NT2/D1 (cell line): ENCODE data around the gene PLEKHH1.

Source experiments
- DNase-seq: peaks from one replicate; pipeline ENCODE4 v3.0.0-alpha.2; 2011; ENCODE audit warnings: low read depth, low spot score
- H3K27me3 ChIP-seq: 2 replicates; pipeline ENCODE4 v1.6.0; 2011; ENCODE audit warnings: mild to moderate bottlenecking; ENCODE audit not compliant: insufficient read length, insufficient read depth
- H3K36me3 ChIP-seq: 2 replicates; pipeline ENCODE4 v1.6.1; 2011; ENCODE audit warnings: mild to moderate bottlenecking, low read length, mixed read lengths; ENCODE audit not compliant: insufficient read depth, insufficient read length
- H3K4me1 ChIP-seq: 2 replicates; pipeline ENCODE4 v1.5.1; 2011; ENCODE audit not compliant: insufficient read depth, insufficient read length
- H3K4me3 ChIP-seq: 2 replicates; pipeline ENCODE4 v1.5.1; 2011; ENCODE audit warnings: low read depth; ENCODE audit not compliant: insufficient read length
- H3K9ac ChIP-seq: 2 replicates; pipeline ENCODE4 v1.6.0; 2011; ENCODE audit warnings: low read depth; ENCODE audit not compliant: insufficient read length
- H3K9me3 ChIP-seq: 2 replicates; pipeline ENCODE4 v1.5.1; 2011; ENCODE audit warnings: mild to moderate bottlenecking, low read length; ENCODE audit not compliant: insufficient read depth
- SUZ12 ChIP-seq: IDR thresholded peaks from 2 replicates; pipeline ENCODE4 v1.6.1; 2011; ENCODE audit not compliant: insufficient read length, insufficient read depth; ENCODE audit errors: extremely low read depth
- YY1 ChIP-seq: IDR thresholded peaks from 2 replicates; pipeline ENCODE4 v1.6.1; 2011; ENCODE audit not compliant: insufficient read length, insufficient read depth
- ZNF274 ChIP-seq: IDR thresholded peaks from 2 replicates; pipeline ENCODE4 v1.6.1; 2011; ENCODE audit warnings: mild to moderate bottlenecking, low read depth, low read length

PLEKHH1 gene

DNA sequence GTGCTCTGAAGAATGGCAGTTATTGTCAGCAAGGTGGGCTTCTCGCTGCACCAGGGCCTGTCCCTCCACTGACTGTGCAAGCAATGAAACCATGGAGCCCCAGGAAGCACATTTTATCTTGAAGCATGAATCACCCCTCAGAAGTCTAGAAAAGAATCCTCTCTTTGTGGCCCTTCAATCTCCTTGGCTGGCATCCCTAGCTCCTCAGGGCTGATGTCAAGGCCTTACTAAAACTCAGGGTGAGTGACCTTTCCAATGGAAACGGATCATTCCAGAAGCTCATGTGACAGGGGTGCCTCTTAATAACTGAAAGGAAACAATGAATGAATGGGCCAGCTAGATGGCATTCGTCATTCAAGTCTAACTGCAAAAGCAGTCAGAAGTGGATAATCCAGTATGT, 22.3 kb upstream of the PLEKHH1 start:
- Histone ChIP-seq H3K27me3 (peaks cover 26% of the 10 kb centered on the region), H3K36me3 (no peaks in the 10 kb centered on the region), H3K4me3 (no peak overlapping the region), H3K9ac (no peak overlapping the region), H3K4me1 (peaks cover 2% of the 10 kb centered on the region), H3K9me3 (no peaks in the 10 kb centered on the region)
- TF ChIP-seq ZNF274 (no peak), SUZ12 (no peak), YY1 (no peak)
- DNase-seq: no peak

DNA sequence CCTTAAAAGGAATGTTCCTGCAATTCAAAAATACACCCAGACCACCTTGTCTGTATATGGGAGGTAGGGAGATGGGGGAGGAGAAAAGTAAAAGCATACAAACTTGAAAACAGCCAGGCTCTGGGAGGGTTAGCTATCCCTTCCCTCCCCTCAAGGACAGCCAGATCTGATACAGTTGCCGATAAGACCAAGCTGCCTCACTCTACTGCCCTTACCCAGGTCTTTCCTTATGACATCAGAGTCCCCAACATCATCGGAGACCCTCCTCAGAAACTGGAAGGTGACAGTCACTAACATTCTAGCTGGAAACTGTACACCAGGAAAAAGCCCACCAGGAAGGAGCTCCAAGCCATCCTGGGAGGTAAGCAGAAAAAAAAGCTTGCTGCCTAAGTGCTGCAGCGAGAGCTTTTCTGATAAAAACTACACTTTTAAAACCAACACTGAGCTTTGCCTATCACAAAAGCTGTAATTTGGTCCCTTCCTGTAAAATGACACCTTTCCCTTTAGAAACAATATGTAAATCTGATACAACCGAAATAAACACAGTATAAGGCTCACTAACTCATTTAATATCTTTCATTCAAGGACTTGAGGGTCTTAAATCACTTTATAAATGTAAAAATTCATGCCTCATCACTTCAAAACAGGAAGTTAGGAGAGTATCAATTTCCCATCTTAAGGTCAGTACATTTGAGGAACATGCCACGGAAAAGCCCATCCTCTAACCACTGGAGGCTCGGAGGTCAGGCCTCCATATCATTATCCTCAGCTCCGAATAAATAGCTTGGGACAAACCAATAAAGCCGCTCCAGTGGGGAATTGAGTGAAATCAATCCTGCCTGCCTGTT, 20.4 kb upstream of the PLEKHH1 start:
- no peak overlapping the region for H3K4me3 ChIP-seq
- no peaks in the 10 kb centered on the region for H3K9me3 ChIP-seq
- H3K36me3 ChIP-seq: no peaks in the 10 kb centered on the region
- peaks cover 44% of the 10 kb centered on the region for H3K27me3 ChIP-seq
- no peak overlapping the region for H3K9ac ChIP-seq
- DNase-seq: no peak
- H3K4me1 ChIP-seq: peaks cover 2% of the 10 kb centered on the region
- no peak for TF ChIP-seq YY1
- TF ChIP-seq ZNF274: no peak
- no peak for TF ChIP-seq SUZ12

DNA sequence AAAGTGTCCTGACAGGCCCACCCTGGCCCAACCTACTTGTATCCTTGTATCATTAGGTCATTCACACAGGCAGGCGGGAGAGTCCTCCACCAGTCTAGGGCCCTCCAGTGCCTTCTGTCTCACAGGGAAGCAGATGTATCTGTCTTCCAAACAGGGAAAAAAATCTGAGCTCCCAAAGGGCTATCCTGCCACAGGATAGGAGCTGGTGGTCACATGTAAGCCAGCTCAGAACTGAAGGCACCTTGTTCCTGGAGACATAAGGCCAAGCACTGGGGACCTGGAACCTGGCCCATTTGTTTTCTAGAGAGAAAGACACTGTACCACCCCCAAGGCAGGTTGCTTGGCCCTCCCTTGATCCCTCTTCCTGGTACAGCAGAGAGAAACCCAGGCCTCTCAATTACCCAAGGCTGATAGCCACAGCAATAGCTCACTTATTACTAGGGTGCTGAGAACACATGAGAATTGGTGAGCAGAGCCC, 19.4 kb upstream of the PLEKHH1 start:
- H3K27me3 ChIP-seq: peaks cover 53% of the 10 kb centered on the region
- no peak overlapping the region for H3K4me3 ChIP-seq
- H3K36me3 ChIP-seq: no peaks in the 10 kb centered on the region
- no peaks in the 10 kb centered on the region for H3K9me3 ChIP-seq
- no peak overlapping the region for H3K9ac ChIP-seq
- peaks cover 2% of the 10 kb centered on the region for H3K4me1 ChIP-seq
- DNase-seq: no peak
- no peak for TF ChIP-seq SUZ12
- TF ChIP-seq YY1: no peak
- TF ChIP-seq ZNF274: no peak

DNA sequence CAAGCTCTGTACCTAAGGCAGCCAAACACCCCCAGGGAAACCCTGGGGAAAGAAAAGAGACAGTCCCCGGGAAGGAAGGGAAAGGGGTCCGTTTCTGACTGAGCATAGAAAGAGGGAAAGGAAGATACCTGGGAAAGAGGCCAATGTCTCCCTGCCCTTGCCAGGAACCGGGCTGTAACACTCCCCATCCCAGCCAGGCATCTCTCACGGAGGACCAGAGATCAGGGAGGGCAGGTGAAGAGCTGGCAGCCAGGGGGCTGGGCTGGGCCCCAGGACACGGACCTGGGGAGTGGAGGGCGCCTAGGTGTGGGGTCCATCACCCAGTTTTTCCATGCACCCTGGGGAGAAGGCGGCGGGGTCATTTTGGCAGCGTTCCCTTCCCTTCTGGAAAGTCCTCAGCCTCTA, 18.9 kb upstream of the PLEKHH1 start:
- Histone ChIP-seq H3K36me3 (no peaks in the 10 kb centered on the region), H3K9ac (peak overlapping the region; percentile 33), H3K4me3 (no peak overlapping the region), H3K4me1 (peaks cover 2% of the 10 kb centered on the region), H3K9me3 (no peaks in the 10 kb centered on the region), H3K27me3 (peaks cover 58% of the 10 kb centered on the region)
- TF ChIP-seq SUZ12: no peak
- TF ChIP-seq YY1: no peak
- no peak for TF ChIP-seq ZNF274
- no peak for DNase-seq

DNA sequence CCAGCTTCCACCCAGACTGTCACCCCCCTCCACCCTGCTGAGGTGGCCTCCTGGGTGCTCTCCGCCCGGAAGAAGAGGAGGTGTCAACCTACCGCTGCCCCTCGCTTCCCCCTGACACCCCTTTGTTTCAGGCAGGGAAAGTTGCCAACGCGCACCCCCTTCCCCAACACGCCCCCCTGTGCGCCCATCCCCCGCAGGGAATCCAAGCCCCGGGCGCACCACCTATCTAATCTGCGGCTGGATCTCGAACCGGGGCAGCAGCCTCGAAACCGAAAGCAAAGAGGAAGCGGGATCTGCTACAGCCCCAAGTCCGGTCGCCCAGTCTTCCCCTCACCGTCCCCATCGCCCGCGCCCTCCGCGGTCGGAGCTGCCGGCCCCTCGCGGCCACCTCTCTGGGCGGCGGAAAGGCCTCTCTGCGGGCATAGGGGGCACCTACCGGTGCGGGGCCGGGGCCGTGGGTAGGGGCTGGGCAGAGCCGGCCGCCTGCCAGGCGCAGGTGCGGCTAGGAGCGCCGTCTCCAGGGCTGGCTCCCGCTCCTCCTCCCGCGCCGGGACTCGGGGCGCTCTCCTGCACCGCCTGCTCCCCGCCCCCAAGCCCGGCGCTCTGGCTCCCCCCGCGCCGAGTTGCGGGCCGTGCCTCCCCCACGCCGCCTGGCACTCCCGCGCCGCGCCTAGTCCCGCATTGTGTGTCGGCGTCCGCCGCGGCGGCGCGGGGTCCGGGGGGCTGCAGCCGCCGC, 18.3 kb upstream of the PLEKHH1 start:
- no peaks in the 10 kb centered on the region for H3K9me3 ChIP-seq
- peaks cover 58% of the 10 kb centered on the region for H3K27me3 ChIP-seq
- peaks cover 2% of the 10 kb centered on the region for H3K4me1 ChIP-seq
- no peak for DNase-seq
- H3K9ac ChIP-seq: peak overlapping the region; percentile 47
- H3K36me3 ChIP-seq: no peaks in the 10 kb centered on the region
- no peak for TF ChIP-seq YY1
- H3K4me3 ChIP-seq: peak overlapping the region; percentile 45

DNA sequence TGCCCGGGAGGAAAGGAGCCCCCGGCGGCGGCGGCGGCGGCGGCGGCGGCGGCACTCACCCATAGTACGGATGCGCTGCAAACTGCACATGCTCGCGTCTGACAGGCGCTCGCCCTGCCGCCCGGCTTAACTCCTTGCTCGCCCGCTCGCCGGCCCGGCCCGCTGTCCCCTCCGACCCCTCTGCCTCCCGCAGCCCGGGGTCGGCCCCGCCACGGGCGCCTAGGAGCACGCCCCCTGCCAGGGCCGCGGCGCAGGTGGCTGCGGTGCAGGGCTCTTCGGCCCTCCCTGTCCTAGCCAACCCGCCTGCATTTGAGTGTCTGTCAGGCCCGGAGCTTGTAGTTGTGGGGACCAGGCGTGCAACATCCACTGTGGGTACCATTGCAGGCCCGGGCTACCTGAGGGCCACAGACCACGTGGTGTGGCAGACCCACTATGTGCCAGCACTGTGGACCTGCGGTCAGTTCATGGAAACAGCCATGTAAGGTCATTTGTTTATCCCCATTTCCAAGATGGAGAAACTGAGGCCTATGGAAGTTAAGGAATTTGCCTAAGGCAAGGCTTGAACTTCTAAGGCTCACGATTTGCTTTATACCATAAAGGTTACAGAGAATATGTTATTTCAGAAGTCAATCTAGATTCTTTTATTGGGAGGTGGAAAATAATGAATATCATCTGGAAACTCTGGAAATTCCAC, 17.6 kb upstream of the PLEKHH1 start:
- peak overlapping the region; percentile 45 for H3K4me3 ChIP-seq
- no peaks in the 10 kb centered on the region for H3K36me3 ChIP-seq
- H3K4me1 ChIP-seq: peaks cover 2% of the 10 kb centered on the region
- no peak for TF ChIP-seq SUZ12
- TF ChIP-seq ZNF274: no peak
- no peak for TF ChIP-seq YY1
- H3K27me3 ChIP-seq: peaks cover 58% of the 10 kb centered on the region
- H3K9ac ChIP-seq: peak overlapping the region; percentile 47
- no peak for DNase-seq
- H3K9me3 ChIP-seq: no peaks in the 10 kb centered on the region

DNA sequence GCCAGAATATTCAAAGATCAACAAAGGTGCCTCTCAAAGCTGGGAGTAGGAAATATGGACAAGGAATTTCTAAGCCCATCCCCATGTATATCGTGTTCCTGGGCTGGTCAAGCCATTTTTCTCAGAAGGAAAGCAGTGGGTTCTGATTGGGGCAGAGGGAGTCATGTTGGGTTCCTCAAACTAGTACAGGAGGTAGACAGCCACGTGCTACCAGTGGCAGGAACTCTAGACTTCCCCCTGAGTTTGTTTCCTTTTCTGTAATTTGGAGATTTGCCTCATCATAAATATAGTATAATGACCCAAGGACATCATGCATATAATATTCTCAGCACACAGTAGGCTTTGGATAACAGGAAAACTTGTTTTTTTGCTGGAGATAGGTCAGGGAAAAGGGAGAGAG, 16.4 kb upstream of the PLEKHH1 start:
- peaks cover 58% of the 10 kb centered on the region for H3K27me3 ChIP-seq
- H3K36me3 ChIP-seq: no peaks in the 10 kb centered on the region
- no peak overlapping the region for H3K9ac ChIP-seq
- DNase-seq: no peak
- no peak overlapping the region for H3K4me3 ChIP-seq
- no peak for TF ChIP-seq YY1
- TF ChIP-seq ZNF274: no peak
- TF ChIP-seq SUZ12: no peak
- peaks cover 2% of the 10 kb centered on the region for H3K4me1 ChIP-seq
- H3K9me3 ChIP-seq: no peaks in the 10 kb centered on the region
